HG02642 (cell line): ENCODE data around the gene NCAM1.

Experiments used
- ATAC-seq: cut with Tn5 transposase; IDR thresholded peaks from one replicate; pipeline ENCODE4 v1.9.1; 2021; ENCODE audit warnings: mild to moderate bottlenecking; ENCODE audit not compliant: unreplicated experiment, poor library complexity

Gene NCAM1

GRCh38 chr11:112967082-112967481, 5.9 kb downstream of the NCAM1 start:
- ATAC-seq = no peak

- no peak for ATAC-seq
These were observed 7.9 kb downstream of the NCAM1 start for GRCh38 chr11:112968941-112969713.

GRCh38 chr11:112971195-112971594, 10.0 kb downstream of the NCAM1 start:
- ATAC-seq = no peak

GRCh38 chr11:112971827-112972226, 10.6 kb downstream of the NCAM1 start:
- ATAC-seq = no peak

GRCh38 chr11:112972399-112973145, 11.4 kb downstream of the NCAM1 start:
- ATAC-seq = no peak

GRCh38 chr11:112975051-112975450, 13.8 kb downstream of the NCAM1 start:
- ATAC-seq = no peak

GRCh38 chr11:112975493-112975892, 14.3 kb downstream of the NCAM1 start:
- no peak for ATAC-seq

- ATAC-seq = no peak
These were observed 16.5 kb downstream of the NCAM1 start for GRCh38 chr11:112977755-112978154.

GRCh38 chr11:112983887-112984286, 22.7 kb downstream of the NCAM1 start:
- no peak for ATAC-seq

GRCh38 chr11:112989198-112989597, 28.0 kb downstream of the NCAM1 start:
- ATAC-seq = no peak

GRCh38 chr11:112993808-112994207, 32.6 kb downstream of the NCAM1 start:
- ATAC-seq = no peak

GRCh38 chr11:112995423-112996090, 34.3 kb downstream of the NCAM1 start:
- no peak for ATAC-seq

- ATAC-seq = no peak
These were observed 35.8 kb downstream of the NCAM1 start for GRCh38 chr11:112996994-112997393.

- ATAC-seq = no peak
These were observed 36.7 kb downstream of the NCAM1 start for GRCh38 chr11:112997857-112998466.

- no peak for ATAC-seq
These were observed 38.3 kb downstream of the NCAM1 start for GRCh38 chr11:112999520-112999919.

GRCh38 chr11:113001709-113002108, 40.5 kb downstream of the NCAM1 start:
- ATAC-seq = no peak

- ATAC-seq = no peak
These were observed 45.8 kb downstream of the NCAM1 start for GRCh38 chr11:113006896-113007445.

- ATAC-seq = no peak
These were observed 53.3 kb downstream of the NCAM1 start for GRCh38 chr11:113014262-113015097.

- ATAC-seq = no peak
These were observed 53.9 kb downstream of the NCAM1 start for GRCh38 chr11:113015098-113015455.

- no peak for ATAC-seq
These were observed 55.7 kb downstream of the NCAM1 start for GRCh38 chr11:113016905-113017304.
